ENCODE measurements around the gene UBE2I.

DNA sequence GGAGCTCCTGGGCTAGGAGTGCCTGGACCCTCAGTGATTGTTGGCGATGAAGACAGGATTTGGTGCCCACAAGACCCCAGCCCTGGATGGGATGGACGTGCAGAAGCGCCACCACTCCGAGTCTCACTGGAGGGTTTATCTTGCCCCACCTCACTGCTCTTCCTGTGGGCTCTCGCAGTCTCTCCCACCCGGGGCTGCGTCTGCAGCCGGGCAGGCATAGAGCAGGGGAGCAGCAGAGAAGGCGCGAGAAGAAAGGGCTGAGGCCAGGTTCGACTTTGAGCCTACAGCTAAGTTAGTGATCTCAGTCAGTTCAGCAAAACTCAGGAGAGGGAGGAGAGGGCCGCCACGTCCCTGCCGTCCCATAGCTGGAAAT, 6.6 kb downstream of the UBE2I start:
- TF ChIP-seq, protein P1, sequence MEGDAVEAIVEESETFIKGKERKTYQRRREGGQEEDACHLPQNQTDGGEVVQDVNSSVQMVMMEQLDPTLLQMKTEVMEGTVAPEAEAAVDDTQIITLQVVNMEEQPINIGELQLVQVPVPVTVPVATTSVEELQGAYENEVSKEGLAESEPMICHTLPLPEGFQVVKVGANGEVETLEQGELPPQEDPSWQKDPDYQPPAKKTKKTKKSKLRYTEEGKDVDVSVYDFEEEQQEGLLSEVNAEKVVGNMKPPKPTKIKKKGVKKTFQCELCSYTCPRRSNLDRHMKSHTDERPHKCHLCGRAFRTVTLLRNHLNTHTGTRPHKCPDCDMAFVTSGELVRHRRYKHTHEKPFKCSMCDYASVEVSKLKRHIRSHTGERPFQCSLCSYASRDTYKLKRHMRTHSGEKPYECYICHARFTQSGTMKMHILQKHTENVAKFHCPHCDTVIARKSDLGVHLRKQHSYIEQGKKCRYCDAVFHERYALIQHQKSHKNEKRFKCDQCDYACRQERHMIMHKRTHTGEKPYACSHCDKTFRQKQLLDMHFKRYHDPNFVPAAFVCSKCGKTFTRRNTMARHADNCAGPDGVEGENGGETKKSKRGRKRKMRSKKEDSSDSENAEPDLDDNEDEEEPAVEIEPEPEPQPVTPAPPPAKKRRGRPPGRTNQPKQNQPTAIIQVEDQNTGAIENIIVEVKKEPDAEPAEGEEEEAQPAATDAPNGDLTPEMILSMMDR (conservative IDR thresholded peaks at IDR 0.05; ENCODE audit: low read length) = no peak
- TF ChIP-seq EZH2phosphoT487 (IDR thresholded peaks at IDR 0.05; ENCODE audit: borderline replicate concordance) = no peak
